Stimulated activated memory B cell treated with anti-CD40 and anti-IgM and Interleukin-4, amounts not matched to agents 10 μg/mL and 1 μg/mL and 100 μg/mL, for 72 hours (primary cell): ENCODE data around the gene INSL6.

Experiments
- ATAC-seq: fragments of 150-1000 bp; cut with Tn5 transposase; 2 replicates; pipeline ENCODE4 v1.10.0; 2021
- H3K27ac Mint-ChIP-seq: one replicate; pipeline ENCODE4 v1.8.0; 2022; ENCODE audit warnings: mild to moderate bottlenecking, mixed read lengths
- H3K27me3 Mint-ChIP-seq: one replicate; pipeline ENCODE4 v1.8.0; 2022; ENCODE audit warnings: mixed read lengths
- H3K36me3 Mint-ChIP-seq: one replicate; pipeline ENCODE4 v1.8.0; 2022; ENCODE audit warnings: mixed read lengths
- H3K4me1 Mint-ChIP-seq: one replicate; pipeline ENCODE4 v1.8.0; 2022; ENCODE audit warnings: mixed read lengths
- H3K4me3 Mint-ChIP-seq: one replicate; pipeline ENCODE4 v1.8.0; 2022; ENCODE audit warnings: mild to moderate bottlenecking, moderate library complexity, mixed read lengths
- H3K9me3 Mint-ChIP-seq: one replicate; pipeline ENCODE4 v1.8.0; 2022; ENCODE audit warnings: mixed read lengths

INSL6 gene

DNA sequence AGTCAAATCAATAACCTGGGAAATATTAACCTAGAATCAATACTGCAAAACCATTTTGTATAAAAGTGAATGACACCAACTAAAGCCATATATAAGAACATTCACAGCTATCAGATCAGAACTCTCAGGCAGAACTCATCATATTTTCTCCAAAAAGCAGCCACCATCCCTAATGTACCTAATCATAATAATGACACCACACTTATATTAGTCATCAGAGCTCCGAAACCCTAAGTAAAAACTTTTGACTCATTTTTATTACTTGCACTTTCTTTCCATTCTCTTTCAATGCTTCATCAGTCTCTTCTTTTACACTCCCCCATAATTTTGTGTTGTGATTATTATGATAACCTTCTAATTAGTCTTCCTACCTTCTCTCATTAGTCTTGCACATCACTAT, 45.3 kb downstream of the INSL6 start:
- Mint-ChIP-seq H3K4me1 (no peaks in the 10 kb centered on the region), H3K9me3 (peaks cover 19% of the 10 kb centered on the region), H3K27me3 (no peaks in the 10 kb centered on the region), H3K4me3 (no peak overlapping the region), H3K27ac (no peak overlapping the region), H3K36me3 (peaks cover 65% of the 10 kb centered on the region)
- no peak for ATAC-seq

DNA sequence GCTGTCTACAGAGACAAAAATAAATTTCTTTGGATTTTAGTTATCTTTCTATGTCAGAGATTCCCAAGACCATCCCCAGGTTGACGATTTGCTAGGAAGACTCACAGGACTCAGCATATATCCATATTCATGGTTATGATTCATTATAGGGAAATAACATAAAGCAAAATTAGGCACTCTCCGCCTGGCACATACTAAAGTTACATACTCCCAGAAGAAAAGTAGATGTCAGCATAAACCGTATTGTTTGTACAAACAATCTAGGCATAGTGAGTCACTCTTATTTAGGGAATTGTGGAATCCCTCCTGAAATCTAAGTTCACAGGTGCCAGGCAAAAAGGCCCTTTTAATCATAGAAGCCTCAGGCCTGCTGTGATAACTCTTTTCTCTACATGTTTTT, 62.9 kb downstream of the INSL6 start:
- no peak overlapping the region for H3K4me3 Mint-ChIP-seq
- ATAC-seq = no peak
- no peaks in the 10 kb centered on the region for H3K9me3 Mint-ChIP-seq
- H3K27ac Mint-ChIP-seq = no peak overlapping the region
- peaks cover 56% of the 10 kb centered on the region for H3K36me3 Mint-ChIP-seq
- H3K4me1 Mint-ChIP-seq = no peaks in the 10 kb centered on the region
- no peaks in the 10 kb centered on the region for H3K27me3 Mint-ChIP-seq

DNA sequence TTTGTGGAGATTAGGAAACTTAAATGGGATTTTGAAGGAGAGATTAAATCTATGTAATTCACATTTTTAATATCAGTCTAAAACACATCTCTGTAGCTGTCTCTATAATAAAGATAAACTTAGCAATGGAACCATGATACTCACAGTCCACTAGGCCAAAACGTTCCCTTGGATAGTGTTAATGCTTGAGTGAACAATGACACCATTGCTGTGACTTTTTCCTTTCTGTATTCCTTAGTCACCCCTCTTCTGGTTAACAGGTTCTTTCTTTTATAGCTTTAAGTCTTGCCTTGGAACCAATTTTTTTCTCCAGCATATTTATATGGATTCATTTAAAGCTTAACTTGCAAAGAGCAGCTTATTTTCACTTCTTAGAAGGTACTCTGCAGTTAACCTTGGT, 63.3 kb downstream of the INSL6 start:
- no peak for ATAC-seq
- H3K27me3 Mint-ChIP-seq = no peaks in the 10 kb centered on the region
- H3K4me1 Mint-ChIP-seq = no peaks in the 10 kb centered on the region
- peaks cover 55% of the 10 kb centered on the region for H3K36me3 Mint-ChIP-seq
- H3K27ac Mint-ChIP-seq = no peak overlapping the region
- H3K9me3 Mint-ChIP-seq = no peaks in the 10 kb centered on the region
- H3K4me3 Mint-ChIP-seq = no peak overlapping the region

DNA sequence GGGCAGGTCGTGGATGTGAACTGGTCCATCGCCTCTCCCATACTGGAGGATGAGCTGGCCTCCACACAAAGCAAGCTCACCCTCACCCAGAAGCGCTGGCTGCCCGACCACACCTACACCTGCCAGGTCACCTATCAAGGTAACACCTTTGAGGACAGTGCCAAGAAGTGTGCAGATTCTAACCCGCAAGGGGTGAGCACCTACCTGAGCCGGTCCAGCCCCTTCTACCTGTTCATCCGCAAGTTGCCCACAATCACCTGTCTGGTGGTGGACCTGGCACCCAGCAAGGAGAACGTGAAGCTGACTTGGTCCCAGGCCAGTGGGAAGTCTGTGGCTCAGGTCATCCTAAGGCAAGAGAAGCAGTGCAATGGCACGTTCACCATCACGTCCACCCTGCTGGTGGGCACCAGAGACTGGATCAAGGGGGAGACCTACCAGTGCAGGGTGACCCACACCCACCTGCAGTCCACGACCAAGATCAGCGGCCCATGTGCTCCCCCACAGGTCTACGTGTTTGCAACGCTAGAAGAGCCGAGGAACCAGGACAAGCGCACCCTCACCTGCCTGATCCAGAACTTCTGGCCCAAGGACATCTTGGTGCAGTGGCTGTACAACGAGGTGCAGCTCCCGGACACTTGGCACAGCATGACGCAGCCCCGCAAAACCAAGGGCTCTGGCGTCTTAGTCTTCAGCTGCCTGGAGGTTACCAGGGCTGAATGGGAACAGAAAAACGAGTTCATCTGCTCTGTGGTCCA, 71.3 kb downstream of the INSL6 start:
- peaks cover 18% of the 10 kb centered on the region for H3K36me3 Mint-ChIP-seq
- H3K27me3 Mint-ChIP-seq = no peaks in the 10 kb centered on the region
- H3K27ac Mint-ChIP-seq = no peak overlapping the region
- H3K4me3 Mint-ChIP-seq = no peak overlapping the region
- peaks cover 5% of the 10 kb centered on the region for H3K9me3 Mint-ChIP-seq
- no peak for ATAC-seq
- H3K4me1 Mint-ChIP-seq = no peaks in the 10 kb centered on the region
